ENCODE measurements around the gene C4BPA.

C4BPA gene

GRCh38 chr1:207128336-207128921, 24.4 kb downstream of the C4BPA start:
- no peak for DNase-seq

GRCh38 chr1:207129053-207129452, 25.0 kb downstream of the C4BPA start:
- DNase-seq: no peak

- DNase-seq: no peak
Observed at GRCh38 chr1:207130252-207131036, 26.4 kb downstream of the C4BPA start.

- no peak for DNase-seq
Observed at GRCh38 chr1:207131163-207131562, 27.1 kb downstream of the C4BPA start.

- no peak for DNase-seq
Observed at GRCh38 chr1:207134581-207134980, 30.5 kb downstream of the C4BPA start.

GRCh38 chr1:207139616-207140015, 35.6 kb downstream of the C4BPA start:
- no peak for DNase-seq

- no peak for DNase-seq
Observed at GRCh38 chr1:207140536-207140935, 36.5 kb downstream of the C4BPA start.

GRCh38 chr1:207145401-207146058, 41.5 kb downstream of the C4BPA start:
- no peak for DNase-seq

- no peak for DNase-seq
Observed at GRCh38 chr1:207151920-207152319, 47.9 kb downstream of the C4BPA start.

GRCh38 chr1:207152792-207153468, 48.9 kb downstream of the C4BPA start:
- no peak for DNase-seq

GRCh38 chr1:207155028-207155427, 51.0 kb downstream of the C4BPA start:
- no peak for DNase-seq

GRCh38 chr1:207156095-207156494, 52.1 kb downstream of the C4BPA start:
- no peak for DNase-seq

GRCh38 chr1:207156826-207157225, 52.8 kb downstream of the C4BPA start:
- DNase-seq: no peak

GRCh38 chr1:207164086-207164485, 60.1 kb downstream of the C4BPA start:
- DNase-seq: no peak

GRCh38 chr1:207172321-207172720, 68.3 kb downstream of the C4BPA start:
- no peak for DNase-seq

- DNase-seq: no peak
Observed at GRCh38 chr1:207172885-207173284, 68.9 kb downstream of the C4BPA start.

- no peak for DNase-seq
Observed at GRCh38 chr1:207173396-207173795, 69.4 kb downstream of the C4BPA start.

GRCh38 chr1:207174913-207175312, 70.9 kb downstream of the C4BPA start:
- no peak for DNase-seq

- DNase-seq: no peak
Observed at GRCh38 chr1:207179036-207179435, 75.0 kb downstream of the C4BPA start.

GRCh38 chr1:207181847-207182246, 77.8 kb downstream of the C4BPA start:
- peak; percentile 2 for DNase-seq

- DNase-seq: peak; percentile 2
Observed at GRCh38 chr1:207186503-207186902, 82.5 kb downstream of the C4BPA start.

GRCh38 chr1:207188901-207189300, 84.9 kb downstream of the C4BPA start:
- DNase-seq: no peak

GRCh38 chr1:207191061-207191460, 87.0 kb downstream of the C4BPA start:
- DNase-seq: no peak

- DNase-seq: no peak
Observed at GRCh38 chr1:207191776-207192175, 87.7 kb downstream of the C4BPA start.
